Glomerular endothelial cell (primary cell): ENCODE results near the gene CHKB. TPM values are rescaled to one million over a fixed set of nuclear protein-coding genes. Genes with fewer than 3 reads are reported as not detected.
"Not testable (repeated sequence)": the region's sequence is repeated elsewhere in the genome, so short reads cannot be mapped to it uniquely, and the experiment has no call there.

Experiments
- DNase-seq: peaks from one replicate; pipeline ENCODE4 v3.0.0-alpha.2; 2011; ENCODE audit warnings: low read depth, low spot score; ENCODE audit errors: extremely low read depth
- total RNA-seq: library from RNA; depleted of rRNA; stranded (reverse); fragments of >200 nt; gene quantifications from 2 replicates; pipeline ENCODE4 v1.2.3, GENCODE V29; 2015

CHKB gene
- total RNA-seq, 1 donor from 2014 or later, result 60.4 TPM

DNA sequence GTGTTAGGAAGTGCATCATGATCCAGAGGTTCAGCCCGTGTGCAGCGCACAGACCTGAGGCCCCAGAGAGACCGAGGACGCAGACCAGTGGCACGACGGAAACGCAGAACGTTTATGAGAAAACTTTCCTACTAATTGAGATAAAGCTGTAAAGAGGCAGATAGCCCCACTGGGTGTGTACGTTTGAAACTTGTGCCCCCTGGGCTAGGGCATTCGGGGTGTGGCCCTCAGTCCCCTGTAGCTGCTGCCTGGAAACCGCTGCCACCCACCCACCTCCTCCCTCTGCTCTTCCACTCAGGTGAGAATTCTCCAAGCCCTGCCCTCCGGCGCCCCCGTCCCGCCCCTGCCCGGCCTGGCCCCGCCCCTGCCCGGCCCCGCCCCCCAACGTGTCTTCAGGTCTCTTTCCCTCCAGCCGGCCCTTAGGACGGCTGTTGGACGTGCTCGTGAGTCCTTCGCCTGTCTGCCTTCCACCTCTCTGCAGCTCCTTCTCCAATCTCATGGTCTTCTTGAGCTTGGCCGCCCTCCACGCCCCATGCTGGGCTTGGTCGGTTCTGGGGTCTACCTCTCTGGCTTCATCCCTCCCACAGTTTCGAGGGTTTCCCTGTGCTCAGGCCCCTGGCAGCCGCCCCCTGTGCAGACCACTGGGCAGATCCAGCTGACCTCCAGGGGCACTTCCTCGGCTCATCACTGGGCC is 30.0 kb upstream of the CHKB start:
- no peak for DNase-seq

DNA sequence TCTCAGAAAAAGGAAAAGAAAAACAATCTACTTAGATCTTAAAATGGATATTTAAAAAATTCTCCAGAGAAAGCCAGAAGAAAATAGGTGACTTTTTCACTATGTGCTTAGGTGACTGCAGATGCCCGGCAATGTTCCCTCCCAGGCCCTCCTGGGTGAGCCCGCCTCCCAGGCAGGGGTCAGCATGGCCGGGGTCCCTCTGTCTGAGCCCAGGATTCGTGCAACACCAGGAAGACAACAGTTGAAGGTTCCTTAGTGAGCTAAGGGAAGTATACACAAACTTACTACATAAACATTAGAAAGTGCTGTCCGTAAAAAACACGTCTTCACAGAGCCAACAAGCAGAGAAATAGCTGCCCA is 29.5 kb upstream of the CHKB start:
- no peak for DNase-seq

DNA sequence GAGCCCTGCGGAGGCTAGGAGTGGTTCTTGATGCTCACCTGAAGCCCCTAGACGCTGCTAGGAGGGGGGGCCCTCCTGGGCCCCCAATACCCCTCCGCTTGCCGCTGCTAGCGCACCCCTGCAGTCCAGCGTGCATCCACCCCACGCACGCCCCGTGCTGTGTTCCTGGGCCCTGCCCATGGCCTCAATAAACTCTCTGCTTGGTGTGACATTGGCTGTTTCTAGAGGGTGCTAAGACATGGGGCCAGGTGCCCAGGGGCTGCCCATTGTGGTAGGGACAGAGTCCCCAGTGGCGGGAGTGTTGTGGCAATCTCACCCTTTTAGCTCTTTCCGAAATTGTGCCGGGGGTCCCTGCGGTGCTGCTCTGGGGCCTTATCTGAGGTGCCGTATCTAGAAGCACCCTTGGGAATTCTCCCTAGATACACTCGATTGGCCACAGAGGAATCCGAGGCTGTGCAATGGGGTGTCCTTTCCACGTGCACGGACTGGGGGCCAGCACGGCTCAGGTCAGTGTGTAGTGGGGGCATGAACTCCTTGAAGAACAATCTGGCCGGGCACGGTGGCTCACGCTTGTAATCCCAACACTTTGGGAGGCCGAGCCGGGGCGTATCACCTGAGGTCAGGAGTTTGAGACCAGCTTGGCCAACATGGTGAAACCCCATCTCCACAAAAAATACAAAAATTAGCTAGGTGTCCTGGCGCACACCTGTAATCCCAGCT is 28.9 kb upstream of the CHKB start:
- no peak for DNase-seq

DNA sequence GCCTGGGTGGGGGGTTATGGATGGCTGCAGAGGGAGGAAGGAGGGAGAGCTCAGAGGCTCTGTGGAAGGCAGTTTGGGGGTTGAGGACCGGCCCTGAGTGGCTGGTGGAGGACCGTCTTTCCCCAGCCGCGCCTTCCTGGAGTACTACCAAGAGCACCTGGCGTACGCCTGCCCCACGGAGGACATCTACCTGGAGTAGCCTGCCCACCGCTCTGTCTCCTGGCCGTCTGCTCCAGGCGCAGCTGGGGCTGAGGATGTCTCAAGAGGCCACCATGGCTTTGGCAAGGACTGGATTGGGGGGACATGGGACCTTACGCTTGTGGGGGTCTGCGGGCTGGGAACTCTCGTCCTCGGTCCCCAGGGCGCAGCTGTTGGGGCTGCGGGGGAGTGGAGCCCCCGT is 27.9 kb upstream of the CHKB start:
- no peak for DNase-seq

DNA sequence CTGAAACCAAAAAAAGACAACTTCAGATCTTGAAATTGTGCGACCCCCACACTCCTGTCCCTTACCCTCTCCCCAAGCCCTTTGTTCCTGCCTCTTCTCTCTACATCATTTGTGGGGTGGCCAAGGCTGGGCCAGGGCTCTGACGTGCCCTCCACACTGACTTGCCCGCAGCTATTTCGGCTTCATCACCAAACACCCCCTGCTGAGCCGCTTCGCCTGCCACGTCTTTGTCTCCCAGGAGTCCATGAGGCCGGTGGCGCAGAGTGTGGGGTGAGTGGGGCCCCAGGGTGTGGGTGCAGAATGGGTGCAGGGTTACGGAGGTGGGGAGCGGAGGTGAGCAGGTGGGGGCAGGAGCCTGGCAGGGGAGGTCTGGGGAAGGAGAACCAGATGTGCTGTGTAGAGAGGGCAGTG is 27.4 kb upstream of the CHKB start:
- no peak for DNase-seq

DNA sequence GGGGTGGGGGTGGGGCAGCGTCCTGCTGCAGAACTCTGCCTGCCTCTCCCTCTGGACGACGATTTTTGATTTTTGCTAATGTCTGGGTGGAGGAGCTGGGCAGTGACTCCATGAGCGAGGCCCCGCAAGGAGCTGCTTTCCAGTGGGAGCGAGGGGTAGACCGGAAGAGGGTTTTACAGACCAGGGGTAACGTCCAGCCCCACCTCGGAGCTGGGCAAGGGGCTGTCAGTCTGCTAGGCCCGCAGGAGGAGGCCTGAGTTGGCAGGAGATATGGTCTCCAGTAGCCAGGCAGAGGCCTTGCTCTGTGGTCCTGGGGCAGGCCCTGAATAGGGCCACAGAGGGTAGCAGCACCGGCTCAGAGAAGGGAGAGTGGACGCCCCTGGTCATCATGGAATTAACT is 26.9 kb upstream of the CHKB start:
- DNase-seq, result no peak

DNA sequence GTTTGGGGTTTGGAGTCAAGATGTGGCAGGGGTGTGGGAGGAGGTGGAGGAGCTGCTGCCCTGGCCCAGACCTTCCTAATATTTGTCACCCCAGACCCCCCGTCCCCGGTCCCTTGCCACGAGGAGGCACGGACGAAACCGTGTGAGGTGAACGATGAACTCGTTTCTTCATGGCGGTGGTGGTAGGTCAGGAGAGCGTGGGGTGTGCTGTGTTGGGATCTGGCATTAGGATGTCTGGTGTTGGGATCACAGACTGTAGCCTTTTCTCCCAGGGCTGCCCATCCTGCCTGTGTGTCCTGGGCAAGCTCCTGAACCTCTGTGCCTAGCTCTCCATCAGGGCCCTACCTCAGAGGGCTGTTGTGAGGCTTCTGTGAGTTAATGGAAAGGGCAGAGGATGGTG is 26.3 kb upstream of the CHKB start:
- DNase-seq, result no peak

DNA sequence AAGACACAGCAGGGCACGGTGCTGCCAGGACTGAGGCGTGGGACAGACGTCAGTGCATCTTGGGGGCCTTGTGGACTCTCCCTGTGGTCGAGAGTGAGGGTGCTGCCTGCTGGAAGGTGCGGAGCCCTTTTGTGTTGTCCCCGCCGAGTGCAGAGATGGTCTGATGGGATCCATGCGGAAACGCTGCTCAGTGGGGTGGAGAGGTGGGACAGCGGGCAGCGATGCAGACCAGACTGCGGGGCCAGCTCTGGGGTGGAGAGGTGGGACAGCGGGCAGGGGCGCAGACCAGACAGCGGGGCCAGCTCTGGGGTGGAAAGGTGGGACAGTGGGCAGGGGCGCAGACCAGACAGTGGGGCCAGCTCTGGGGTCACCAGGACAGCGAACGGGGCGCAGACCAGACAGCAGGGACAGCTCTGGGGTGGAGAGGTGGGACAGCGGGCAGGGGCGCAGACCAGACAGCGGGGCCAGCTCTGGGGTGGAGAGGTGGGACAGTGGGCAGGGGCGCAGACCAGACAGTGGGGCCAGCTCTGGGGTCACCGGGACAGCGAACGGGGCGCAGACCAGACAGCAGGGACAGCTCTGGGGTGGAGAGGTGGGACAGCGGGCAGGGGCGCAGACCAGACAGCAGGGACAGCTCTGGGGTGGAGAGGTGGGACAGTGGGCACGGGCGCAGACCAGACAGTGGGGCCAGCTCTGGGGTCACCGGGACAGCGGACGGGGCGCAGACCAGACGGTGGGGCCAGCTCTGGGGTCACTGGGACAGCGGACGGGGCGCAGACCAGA is 25.6 kb upstream of the CHKB start:
- DNase-seq, result not testable (repeated sequence)

DNA sequence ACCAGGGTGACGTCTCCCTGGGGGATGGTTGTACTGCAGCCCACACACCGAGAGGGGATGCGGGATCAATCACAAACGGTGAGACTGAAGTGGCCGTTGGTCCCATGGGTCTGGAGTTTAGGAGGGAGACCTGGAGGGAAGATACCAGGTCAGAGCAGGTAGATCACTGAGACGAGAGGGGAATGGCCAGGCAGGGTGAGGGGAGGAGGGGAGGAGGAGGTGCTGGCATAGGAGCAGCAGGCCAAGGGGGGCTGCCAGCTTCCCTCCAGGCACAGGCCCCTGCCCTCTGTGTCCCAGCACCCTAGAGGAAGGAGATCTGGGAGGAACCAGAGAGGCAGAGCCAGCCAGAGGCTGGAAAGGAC is 25.0 kb upstream of the CHKB start:
- no peak for DNase-seq

DNA sequence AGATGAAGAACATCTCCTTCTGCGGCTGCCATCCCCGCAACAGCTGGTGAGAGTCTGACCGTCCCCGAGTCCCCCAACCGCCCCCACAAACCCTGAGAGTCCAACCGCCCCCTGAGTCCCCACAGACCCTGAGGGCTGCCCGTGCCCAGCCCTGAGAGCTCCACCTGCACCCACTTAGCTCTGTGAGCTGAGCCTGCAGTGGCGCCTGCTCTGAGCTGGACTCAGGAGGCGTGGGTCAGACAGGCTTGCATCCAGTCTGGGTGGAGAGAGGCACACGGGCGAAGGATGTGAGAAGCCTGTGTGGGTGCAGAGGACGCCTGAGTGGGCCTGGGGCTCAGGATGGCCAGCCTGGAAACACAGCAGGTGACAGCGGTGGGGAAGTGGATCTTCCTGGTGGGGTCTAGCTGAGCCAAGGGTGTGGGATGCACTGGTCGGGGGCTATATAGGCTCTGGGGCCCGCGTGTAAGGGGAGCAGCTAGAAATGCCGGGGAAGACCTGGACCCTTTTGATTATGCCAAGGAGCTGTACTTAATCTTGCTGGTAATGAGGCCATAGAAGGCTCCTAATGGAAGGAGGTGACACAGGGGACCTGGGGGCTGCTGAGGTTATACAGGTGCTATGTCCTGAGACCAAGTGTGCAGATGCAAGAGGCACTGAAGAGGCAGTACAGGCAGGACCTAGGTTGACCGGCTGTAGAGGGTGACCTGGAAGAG is 24.5 kb upstream of the CHKB start:
- DNase-seq, result no peak

DNA sequence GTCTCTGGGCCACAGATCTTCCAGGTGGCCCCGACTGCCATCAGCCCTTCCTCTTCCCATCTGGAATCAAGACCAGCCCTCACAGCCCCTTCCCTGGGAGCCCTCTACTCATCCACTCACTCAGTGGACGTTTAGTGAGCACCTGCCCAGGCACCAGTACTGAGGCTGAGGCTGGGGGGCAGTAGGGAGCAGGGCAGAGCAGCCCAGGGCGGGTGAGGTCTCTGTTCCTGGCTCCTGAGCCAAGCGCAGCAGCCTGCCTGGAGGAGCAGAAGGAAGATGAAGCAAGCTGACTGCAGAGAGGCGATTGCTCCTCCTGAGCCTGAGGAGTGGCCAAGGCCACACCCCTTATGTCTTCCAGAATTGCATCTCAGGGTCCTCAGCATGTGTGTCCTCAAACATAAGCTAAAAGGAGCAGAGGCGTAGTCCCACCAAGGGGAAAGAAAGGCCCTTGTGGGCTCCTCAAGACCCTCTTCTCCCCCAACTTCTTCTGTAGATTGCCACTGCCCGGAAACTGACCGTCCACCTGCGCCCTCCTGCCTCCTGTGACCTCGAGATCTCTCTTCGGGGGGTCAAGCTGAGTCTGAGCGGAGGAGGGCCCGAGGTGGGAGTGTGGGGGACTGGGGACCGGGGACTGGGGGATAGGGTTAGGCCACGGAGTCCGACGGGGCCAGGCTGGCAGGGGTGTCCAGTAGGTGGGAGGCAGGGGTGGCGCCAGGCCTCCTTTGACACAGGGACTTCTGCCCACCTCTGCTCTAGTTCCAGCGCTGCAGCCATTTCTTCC is 23.7 kb upstream of the CHKB start:
- DNase-seq, result no peak

DNA sequence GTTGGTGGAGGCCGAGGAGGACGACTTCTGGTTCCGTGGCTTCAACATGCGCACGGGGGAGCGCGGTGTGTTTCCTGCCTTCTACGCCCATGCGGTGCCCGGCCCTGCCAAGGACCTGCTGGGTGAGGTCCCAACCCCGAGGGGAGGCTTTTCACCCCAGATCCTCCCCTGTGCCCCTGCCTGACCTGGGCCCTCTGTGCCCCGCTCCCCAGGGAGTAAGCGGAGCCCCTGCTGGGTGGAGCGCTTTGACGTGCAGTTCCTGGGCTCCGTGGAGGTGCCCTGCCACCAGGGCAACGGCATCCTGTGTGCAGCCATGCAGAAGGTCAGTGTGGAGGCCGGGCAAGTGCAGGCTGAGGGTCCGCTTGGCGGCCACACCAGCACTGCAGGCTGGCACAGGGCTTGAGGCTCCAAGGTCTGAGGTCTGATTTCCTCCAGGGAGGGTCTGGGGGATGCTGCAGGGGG is 23.0 kb upstream of the CHKB start:
- no peak for DNase-seq

DNA sequence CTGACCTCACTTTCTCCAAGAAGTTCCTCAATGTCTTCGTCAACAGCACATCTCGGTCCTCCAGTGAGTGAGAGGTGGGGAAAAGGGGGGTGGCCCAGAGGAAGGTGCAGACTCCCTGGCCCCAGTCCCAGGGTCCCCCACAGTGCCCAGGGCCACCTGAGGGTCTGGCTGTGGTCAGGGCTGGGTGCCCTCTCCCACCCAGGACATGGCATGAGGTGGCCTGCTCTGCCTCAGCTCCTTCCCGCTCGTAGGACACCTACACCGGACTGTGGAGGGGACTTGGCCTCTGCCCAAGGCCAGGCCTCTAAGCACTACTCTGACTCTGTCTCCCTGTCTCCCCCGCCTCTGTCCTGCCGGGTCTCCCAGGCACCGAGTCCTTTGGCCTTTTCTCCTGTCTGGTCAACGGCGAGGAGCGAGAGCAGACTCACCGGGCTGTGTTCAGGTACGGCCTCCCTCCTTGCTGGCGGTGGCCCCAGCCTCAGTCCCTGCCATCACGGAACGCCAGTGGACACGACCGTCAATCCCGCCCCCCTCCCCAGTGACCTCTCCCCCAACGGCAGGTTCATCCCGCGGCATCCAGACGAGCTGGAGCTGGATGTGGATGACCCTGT is 22.5 kb upstream of the CHKB start:
- DNase-seq, result no peak

DNA sequence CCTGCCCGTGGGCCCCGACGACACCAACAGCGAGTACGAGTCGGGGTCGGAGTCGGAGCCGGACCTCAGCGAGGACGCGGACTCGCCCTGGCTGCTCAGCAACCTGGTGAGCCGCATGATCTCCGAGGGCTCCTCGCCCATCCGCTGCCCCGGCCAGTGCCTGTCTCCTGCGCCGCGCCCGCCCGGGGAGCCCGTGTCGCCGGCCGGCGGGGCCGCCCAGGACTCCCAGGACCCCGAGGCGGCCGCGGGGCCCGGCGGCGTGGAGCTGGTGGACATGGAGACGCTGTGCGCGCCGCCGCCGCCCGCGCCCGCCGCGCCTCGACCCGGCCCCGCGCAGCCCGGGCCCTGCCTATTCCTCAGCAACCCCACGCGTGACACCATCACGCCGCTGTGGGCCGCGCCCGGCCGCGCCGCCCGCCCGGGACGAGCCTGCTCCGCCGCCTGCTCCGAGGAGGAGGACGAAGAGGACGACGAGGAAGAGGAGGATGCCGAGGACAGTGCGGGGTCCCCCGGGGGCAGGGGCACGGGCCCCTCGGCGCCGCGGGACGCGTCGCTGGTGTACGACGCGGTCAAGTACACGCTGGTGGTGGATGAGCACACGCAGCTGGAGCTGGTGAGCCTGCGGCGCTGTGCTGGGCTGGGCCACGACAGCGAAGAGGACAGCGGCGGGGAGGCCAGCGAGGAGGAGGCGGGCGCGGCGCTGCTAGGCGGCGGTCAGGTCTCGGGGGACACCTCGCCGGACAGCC is 21.8 kb upstream of the CHKB start:
- no peak for DNase-seq

DNA sequence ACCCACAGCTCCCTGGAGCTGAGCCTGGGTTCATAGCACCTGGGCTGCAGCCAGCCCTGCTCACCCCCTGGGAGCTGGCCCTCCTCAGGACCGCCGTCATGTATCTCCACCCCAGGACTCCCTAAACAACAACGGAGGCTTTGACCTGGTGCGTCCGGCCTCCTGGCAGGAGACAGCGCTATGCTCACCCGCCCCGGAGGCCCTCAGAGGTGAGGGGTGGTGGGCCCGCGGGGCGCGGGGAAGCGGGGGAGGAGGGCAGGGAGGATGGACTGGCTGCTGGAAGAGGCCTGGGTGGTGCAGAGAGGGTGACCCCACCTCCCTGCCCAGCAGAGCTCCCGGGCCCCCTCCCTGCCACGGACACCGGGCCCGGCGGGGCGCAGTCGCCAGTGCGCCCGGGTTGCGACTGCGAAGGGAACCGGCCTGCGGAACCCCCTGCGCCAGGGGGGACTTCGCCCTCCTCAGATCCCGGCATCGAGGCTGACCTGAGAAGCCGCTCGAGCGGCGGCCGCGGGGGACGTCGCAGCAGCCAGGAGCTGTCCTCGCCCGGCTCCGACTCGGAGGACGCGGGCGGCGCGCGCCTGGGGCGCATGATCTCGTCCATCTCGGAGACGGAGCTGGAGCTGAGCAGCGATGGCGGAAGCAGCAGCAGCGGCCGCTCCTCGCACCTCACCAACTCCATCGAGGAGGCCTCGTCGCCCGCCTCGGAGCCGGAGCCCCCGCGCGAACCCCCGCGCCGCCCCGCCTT is 21.0 kb upstream of the CHKB start:
- DNase-seq, result no peak

DNA sequence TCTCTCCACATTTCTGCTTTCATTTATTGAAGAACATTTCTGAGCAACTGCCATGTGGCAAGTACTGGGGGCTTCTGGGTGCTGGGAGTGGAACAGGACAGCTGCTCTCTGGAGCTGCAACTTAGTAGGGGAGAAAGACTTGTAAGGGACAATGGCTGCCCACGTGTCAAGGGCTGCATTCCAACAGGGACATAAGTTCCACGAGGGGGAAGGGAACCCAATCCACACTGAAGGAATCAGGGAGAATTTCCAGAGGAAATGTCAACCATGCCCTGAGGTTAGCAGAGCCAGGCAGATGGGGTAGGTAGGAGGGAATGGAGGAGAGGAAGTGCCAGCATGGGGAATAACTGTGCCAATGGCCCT is 19.7 kb upstream of the CHKB start:
- DNase-seq, result no peak

DNA sequence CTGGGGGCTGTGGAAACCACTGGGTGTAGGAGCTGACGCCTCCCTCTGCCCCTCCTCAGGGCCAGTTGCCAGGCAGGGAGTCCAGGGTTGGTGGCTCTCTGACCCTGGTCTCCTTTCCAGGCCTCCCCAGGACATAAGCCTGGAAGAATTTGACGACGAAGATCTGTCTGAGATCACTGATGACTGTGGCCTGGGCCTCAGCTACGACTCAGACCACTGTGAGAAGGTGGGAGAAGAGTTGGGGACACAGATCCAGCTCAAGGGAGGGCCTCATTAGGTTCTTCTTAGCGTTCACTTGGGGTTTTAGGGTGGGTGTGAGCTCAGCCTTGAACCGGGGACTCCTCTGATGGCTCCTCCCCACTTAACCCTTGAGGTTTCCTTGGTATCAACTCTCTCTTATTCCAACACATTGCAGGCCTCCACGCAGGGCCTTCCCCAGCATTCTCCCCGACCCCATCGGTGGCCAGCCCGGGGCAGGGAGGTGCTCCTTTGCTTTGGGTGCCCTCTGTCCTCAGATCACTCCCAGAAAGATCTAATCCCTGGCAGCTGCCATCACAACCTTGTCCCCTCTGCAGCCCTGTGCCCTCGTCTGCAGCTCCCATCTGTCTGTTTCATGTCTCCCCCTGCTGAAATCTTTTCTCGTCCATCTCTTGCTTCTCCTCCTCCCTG is 19.2 kb upstream of the CHKB start:
- no peak for DNase-seq

DNA sequence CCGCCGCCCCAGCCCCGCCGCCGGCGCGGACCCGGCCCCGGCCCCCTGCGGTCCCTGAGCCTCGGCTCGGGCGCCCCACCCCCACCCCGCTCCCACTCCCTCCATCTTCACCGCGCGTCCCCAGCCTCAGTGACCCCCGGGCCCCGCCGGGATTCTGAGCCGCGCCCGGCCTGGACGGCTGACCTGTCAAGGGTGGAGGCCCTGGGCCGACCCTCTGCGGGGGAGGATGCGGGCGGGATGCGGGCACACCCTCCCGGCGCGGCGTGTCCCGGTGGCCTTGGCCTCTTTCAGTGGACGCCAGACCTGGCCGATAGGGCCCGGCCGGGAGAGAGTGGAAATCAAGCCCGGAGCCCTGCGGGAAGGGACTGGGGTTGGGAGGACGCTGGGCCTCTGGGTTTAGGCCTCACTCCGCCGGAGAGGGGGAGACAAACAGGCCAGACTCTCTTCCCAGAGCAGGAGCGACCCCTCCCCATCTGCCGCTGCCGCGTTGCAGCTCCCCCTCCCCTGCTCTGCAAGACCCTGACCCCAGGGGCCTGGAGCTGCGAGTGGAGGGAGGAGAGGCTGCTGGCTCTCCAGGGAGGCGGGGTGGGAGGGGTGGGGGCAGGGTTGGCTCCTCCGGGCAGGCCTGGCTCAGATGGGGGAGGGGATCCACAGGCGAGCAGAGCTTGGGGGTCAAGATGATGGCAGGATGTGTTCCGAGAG is 18.5 kb upstream of the CHKB start:
- no peak for DNase-seq
